ENCODE results near the gene EVA1B.

EVA1B gene

GRCh38 chr1:36307601-36308330 lies 15.7 kb downstream of the EVA1B start:
- DNase-seq: no peak

- peak; percentile 75 for DNase-seq
Observed at GRCh38 chr1:36306902-36307456, 16.5 kb downstream of the EVA1B start.

- no peak for DNase-seq
Observed at GRCh38 chr1:36306210-36306901, 17.1 kb downstream of the EVA1B start, which contains the start of gene SH3D21. Gene SH3D21, plus strand, starts transcription at chr1:36306368. Its CDS starts 53 bp downstream, at chr1:36306421.

GRCh38 chr1:36305915-36306209 lies 17.6 kb downstream of the EVA1B start:
- DNase-seq: no peak

- no peak for DNase-seq
Observed at GRCh38 chr1:36304970-36305914, 18.2 kb downstream of the EVA1B start.

GRCh38 chr1:36304521-36304920 lies 18.9 kb downstream of the EVA1B start:
- no peak for DNase-seq

GRCh38 chr1:36303650-36304360 lies 19.6 kb downstream of the EVA1B start:
- DNase-seq: no peak

- DNase-seq: no peak
Observed at GRCh38 chr1:36303244-36303643, 20.2 kb downstream of the EVA1B start.

- DNase-seq: no peak
Observed at GRCh38 chr1:36301220-36301619, 22.2 kb downstream of the EVA1B start.

GRCh38 chr1:36300526-36300925 lies 22.9 kb downstream of the EVA1B start:
- no peak for DNase-seq

- DNase-seq: no peak
Observed at GRCh38 chr1:36298640-36299039, 24.8 kb downstream of the EVA1B start.

GRCh38 chr1:36297062-36297461 lies 26.4 kb downstream of the EVA1B start:
- no peak for DNase-seq

- no peak for DNase-seq
Observed at GRCh38 chr1:36295390-36295789, 28.1 kb downstream of the EVA1B start.

GRCh38 chr1:36287595-36287994 lies 35.9 kb downstream of the EVA1B start:
- no peak for DNase-seq

GRCh38 chr1:36286802-36287201 lies 36.6 kb downstream of the EVA1B start:
- no peak for DNase-seq

GRCh38 chr1:36285443-36286101 lies 37.9 kb downstream of the EVA1B start:
- DNase-seq: peak; percentile 41

GRCh38 chr1:36284517-36284916 lies 38.9 kb downstream of the EVA1B start:
- DNase-seq: no peak

GRCh38 chr1:36284061-36284460 lies 39.4 kb downstream of the EVA1B start:
- no peak for DNase-seq

- no peak for DNase-seq
Observed at GRCh38 chr1:36279789-36280296, 43.6 kb downstream of the EVA1B start.

- no peak for DNase-seq
Observed at GRCh38 chr1:36279110-36279788, 44.2 kb downstream of the EVA1B start.

- no peak for DNase-seq
Observed at GRCh38 chr1:36276688-36277087, 46.8 kb downstream of the EVA1B start.

Data from NCI-H1436 treated with DMSO at 0.1 percent for 48 hours (cell line).